DMS153 (cell line): ENCODE results near the gene CYSRT1.
A peak's percentile ranks its signal among the peaks of the same experiment; 100 is the strongest.

Source experiments
- DNase-seq: peaks from one replicate; lab custom pipeline; 2025; lab: John Stamatoyannopoulos, UW

The CYSRT1 gene

GRCh38 chr9:137190315-137190856 lies 34.6 kb upstream of the CYSRT1 start:
- no peak for DNase-seq

GRCh38 chr9:137191245-137191644 lies 33.7 kb upstream of the CYSRT1 start:
- no peak for DNase-seq

GRCh38 chr9:137191691-137192447 lies 33.1 kb upstream of the CYSRT1 start:
- DNase-seq = no peak

- no peak for DNase-seq
Observed at GRCh38 chr9:137192448-137192780, 32.6 kb upstream of the CYSRT1 start.

- no peak for DNase-seq
Observed at GRCh38 chr9:137192859-137193258, 32.1 kb upstream of the CYSRT1 start.

GRCh38 chr9:137193771-137194170 lies 31.2 kb upstream of the CYSRT1 start:
- DNase-seq = no peak

- DNase-seq = no peak
Observed at GRCh38 chr9:137194388-137194787, 30.6 kb upstream of the CYSRT1 start.

- peak; percentile 86 for DNase-seq
Observed at GRCh38 chr9:137194909-137195308, 30.1 kb upstream of the CYSRT1 start.

GRCh38 chr9:137195525-137196220 lies 29.3 kb upstream of the CYSRT1 start:
- DNase-seq = peak; percentile 99

- no peak for DNase-seq
Observed at GRCh38 chr9:137198051-137198901, 26.7 kb upstream of the CYSRT1 start.

GRCh38 chr9:137198902-137199283 lies 26.1 kb upstream of the CYSRT1 start:
- DNase-seq = no peak

GRCh38 chr9:137199411-137200121 lies 25.4 kb upstream of the CYSRT1 start:
- no peak for DNase-seq

GRCh38 chr9:137200311-137201204 lies 24.4 kb upstream of the CYSRT1 start, which contains the start of gene TPRN:
Gene TPRN (minus strand): TSS chr9:137200741. CDS start chr9:137200711, 30 bp downstream.
- peak; percentile 98 for DNase-seq

- no peak for DNase-seq
Observed at GRCh38 chr9:137201205-137201868, 23.6 kb upstream of the CYSRT1 start.

- DNase-seq = no peak
Observed at GRCh38 chr9:137202966-137203365, 22.0 kb upstream of the CYSRT1 start.

- no peak for DNase-seq
Observed at GRCh38 chr9:137204731-137205125, 20.2 kb upstream of the CYSRT1 start.

GRCh38 chr9:137205126-137206069 lies 19.6 kb upstream of the CYSRT1 start, which contains the start of the genes NDOR1 and TMEM203:
Gene NDOR1 (plus strand): TSS chr9:137205700. CDS start chr9:137205778, 78 bp downstream.
Gene TMEM203 (minus strand): TSS chr9:137205648. CDS start chr9:137205414, 234 bp downstream.
- DNase-seq = no peak

- no peak for DNase-seq
Observed at GRCh38 chr9:137206602-137207001, 18.4 kb upstream of the CYSRT1 start.

- DNase-seq = no peak
Observed at GRCh38 chr9:137211532-137211931, 13.4 kb upstream of the CYSRT1 start.
